K562 (cell line): ENCODE results near the gene SALL2. TPM values are rescaled to one million over a fixed set of nuclear protein-coding genes. Genes with fewer than 3 reads are reported as not detected.

Source experiments
- BRD4 ChIP-seq: fragments of 200-600 bp; sonication (generic); IDR thresholded peaks from 2 replicates; pipeline ENCODE4 v1.6.1; 2017; ENCODE audit warnings: inconsistent platforms
- FOXJ2 ChIP-seq: fragments of 200-800 bp; sonication (Bioruptor generic); IDR thresholded peaks from 2 replicates; pipeline ENCODE4 v1.6.1; 2016; ENCODE audit warnings: missing genetic modification characterization, missing compliant biosample characterization
- HDAC1 ChIP-seq, 2 experiments: fragments of 450-650 bp; IDR thresholded peaks; 2 replicates each; pipeline ENCODE4 v1.6.1; 2016 to 2017; ENCODE audit warnings: inconsistent platforms in 1 of 2, mild to moderate bottlenecking in 1 of 2, moderate library complexity in 1 of 2
- HDAC6 ChIP-seq: IDR thresholded peaks from 2 replicates; pipeline ENCODE4 v1.6.1; 2012; ENCODE audit warnings: low read depth, mild to moderate bottlenecking, control low read depth, inconsistent platforms, low read length, moderate library complexity
- ZNF217 ChIP-seq: sonication (generic); formaldehyde crosslinking; IDR thresholded peaks from 2 replicates; pipeline ENCODE4 v1.8.0; 2022; ENCODE audit warnings: mild to moderate bottlenecking, missing genetic modification reagents
- ZNF324 ChIP-seq: fragments of 250-450 bp; sonication (Bioruptor Pico); IDR thresholded peaks from 2 replicates; pipeline ENCODE4 v1.4.0; 2020; ENCODE audit warnings: mild to moderate bottlenecking
- ZNF444 ChIP-seq: fragments of 250-450 bp; sonication (Bioruptor Pico); IDR thresholded peaks from 2 replicates; pipeline ENCODE4 v1.4.0; 2020; ENCODE audit warnings: mild to moderate bottlenecking, moderate library complexity
- ZNF668 ChIP-seq: fragments of 250-450 bp; sonication (Bioruptor Pico); IDR thresholded peaks from 2 replicates; pipeline ENCODE4 v1.8.0; 2022; ENCODE audit warnings: mild to moderate bottlenecking, inconsistent platforms
- polyA plus RNA-seq, 8 experiments: library from polyadenylated mRNA; depleted of rRNA in 4 of 8; stranded (reverse) in 5 of 8; unstranded in 3 of 8; fragments of >200 nt; fragmentation: Nextera tagmentation in 2 of 8; fragmentation: Illumina TruSeq in 1 of 8; extraction: Ambion mirVana in 2 of 8; extraction: Trizol in 1 of 8; gene quantifications; 2 replicates each; pipeline versions ENCODE4 v1.2.1 to v1.2.3, GENCODE V29; 2011 to 2014; ENCODE audit warnings: inconsistent platforms in 1 of 8, missing spikeins in 1 of 8
- total RNA-seq, 7 experiments: library from RNA; depleted of rRNA in 6 of 7; stranded (reverse); fragments of >200 nt in 6 of 7; fragmentation: Illumina TruSeq in 2 of 7; extraction: Trizol in 2 of 7; gene quantifications; 2 replicates each; pipeline versions ENCODE4 v1.2.1 to v1.2.3, GENCODE V29; 2011 to 2021; ENCODE audit warnings: low replicate concordance in 1 of 7
- TF ChIP-seq, protein P1 (sequence below): fragments of 450-650 bp; IDR thresholded peaks from 2 replicates; pipeline ENCODE4 v1.6.1; 2016; ENCODE audit warnings: antibody characterized with exemption
- TF ChIP-seq, protein P2 (sequence below): fragments of 250-450 bp; sonication (Bioruptor Pico); IDR thresholded peaks from 2 replicates; pipeline ENCODE4 v1.8.0; 2021; ENCODE audit warnings: borderline replicate concordance, mild to moderate bottlenecking, moderate library complexity; ENCODE audit not compliant: poor library complexity, severe bottlenecking
- TF ChIP-seq, protein P3 (sequence below): fragments of 450-650 bp; IDR thresholded peaks from 2 replicates; pipeline ENCODE4 v1.6.1; 2016; ENCODE audit warnings: mild to moderate bottlenecking

SALL2 gene
- total and polyA plus RNA-seq, 9 of the 15 experiments (the other 6 are each of a cell fraction or from before 2014, with no cell fraction given): 6.6 to 30.4 (median 12.9) TPM

DNA sequence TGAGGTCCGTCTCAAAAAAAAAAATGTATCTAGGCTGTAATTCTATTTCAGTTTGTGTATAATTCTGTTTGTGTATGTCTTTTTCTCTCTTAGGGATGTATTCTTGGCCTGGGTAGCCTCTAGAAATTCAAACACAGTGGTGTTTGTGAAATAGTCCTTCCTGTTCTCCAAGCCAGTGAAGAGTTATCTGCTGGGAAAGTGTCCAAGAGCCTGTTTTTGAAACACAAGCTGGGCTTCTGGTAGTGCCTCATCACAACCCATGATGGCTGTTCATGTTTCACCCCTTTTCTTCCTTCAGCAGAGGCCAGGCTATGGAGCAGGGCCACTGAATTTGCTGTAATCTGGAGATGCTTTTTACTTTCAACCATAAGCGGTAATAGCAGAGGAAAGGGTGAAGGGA, 29.7 kb downstream of the SALL2 start (continued):
- TF ChIP-seq, protein P1, sequence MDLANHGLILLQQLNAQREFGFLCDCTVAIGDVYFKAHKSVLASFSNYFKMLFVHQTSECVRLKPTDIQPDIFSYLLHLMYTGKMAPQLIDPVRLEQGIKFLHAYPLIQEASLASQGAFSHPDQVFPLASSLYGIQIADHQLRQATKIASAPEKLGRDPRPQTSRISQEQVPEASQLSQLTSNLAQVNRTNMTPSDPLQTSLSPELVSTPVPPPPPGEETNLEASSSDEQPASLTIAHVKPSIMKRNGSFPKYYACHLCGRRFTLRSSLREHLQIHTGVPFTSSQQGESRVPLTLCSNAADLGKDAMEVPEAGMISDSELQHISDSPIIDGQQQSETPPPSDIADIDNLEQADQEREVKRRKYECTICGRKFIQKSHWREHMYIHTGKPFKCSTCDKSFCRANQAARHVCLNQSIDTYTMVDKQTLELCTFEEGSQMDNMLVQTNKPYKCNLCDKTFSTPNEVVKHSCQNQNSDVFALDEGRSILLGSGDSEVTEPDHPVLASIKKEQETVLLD: no peak
- TF ChIP-seq ZNF217 (CRISPR knock-in tag): no peak
- TF ChIP-seq, protein P2, sequence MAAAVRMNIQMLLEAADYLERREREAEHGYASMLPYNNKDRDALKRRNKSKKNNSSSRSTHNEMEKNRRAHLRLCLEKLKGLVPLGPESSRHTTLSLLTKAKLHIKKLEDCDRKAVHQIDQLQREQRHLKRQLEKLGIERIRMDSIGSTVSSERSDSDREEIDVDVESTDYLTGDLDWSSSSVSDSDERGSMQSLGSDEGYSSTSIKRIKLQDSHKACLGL (CRISPR knock-in tag): no peak
- TF ChIP-seq ZNF324 (CRISPR knock-in tag): no peak
- TF ChIP-seq, protein P3, sequence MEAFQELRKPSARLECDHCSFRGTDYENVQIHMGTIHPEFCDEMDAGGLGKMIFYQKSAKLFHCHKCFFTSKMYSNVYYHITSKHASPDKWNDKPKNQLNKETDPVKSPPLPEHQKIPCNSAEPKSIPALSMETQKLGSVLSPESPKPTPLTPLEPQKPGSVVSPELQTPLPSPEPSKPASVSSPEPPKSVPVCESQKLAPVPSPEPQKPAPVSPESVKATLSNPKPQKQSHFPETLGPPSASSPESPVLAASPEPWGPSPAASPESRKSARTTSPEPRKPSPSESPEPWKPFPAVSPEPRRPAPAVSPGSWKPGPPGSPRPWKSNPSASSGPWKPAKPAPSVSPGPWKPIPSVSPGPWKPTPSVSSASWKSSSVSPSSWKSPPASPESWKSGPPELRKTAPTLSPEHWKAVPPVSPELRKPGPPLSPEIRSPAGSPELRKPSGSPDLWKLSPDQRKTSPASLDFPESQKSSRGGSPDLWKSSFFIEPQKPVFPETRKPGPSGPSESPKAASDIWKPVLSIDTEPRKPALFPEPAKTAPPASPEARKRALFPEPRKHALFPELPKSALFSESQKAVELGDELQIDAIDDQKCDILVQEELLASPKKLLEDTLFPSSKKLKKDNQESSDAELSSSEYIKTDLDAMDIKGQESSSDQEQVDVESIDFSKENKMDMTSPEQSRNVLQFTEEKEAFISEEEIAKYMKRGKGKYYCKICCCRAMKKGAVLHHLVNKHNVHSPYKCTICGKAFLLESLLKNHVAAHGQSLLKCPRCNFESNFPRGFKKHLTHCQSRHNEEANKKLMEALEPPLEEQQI: no peak
- no peak for TF ChIP-seq HDAC1 (IDR thresholded peaks at IDR 0.05)
- no peak for TF ChIP-seq BRD4
- no peak for TF ChIP-seq ZNF668
- TF ChIP-seq ZNF444 (CRISPR knock-in tag): no peak
- no peak for TF ChIP-seq HDAC6
- TF ChIP-seq FOXJ2 (tag): no peak
